Measurements from ENCODE around the gene TP53. TPM values are rescaled to one million over a fixed set of nuclear protein-coding genes. Genes with fewer than 3 reads are reported as not detected.
A peak's percentile ranks its signal among the peaks of the same experiment; 100 is the strongest.
"Not testable (repeated sequence)": the region's sequence is repeated elsewhere in the genome, so short reads cannot be mapped to it uniquely, and the experiment has no call there.

Gene TP53
- polyA plus RNA-seq, 3 donors from 2014 or later: 17.0 to 39.7 (median 18.7) TPM

- Mint-ChIP-seq H3K27ac (peak within 1 kb of the TSS in 3 of 6 donors; percentile 31 to 74 (median 57)), H3K4me3 (peak within 1 kb of the TSS; percentile 84 to 89 (median 87)), H3K9me3 (no peaks in the 10 kb centered on the region), H3K4me1 (peaks cover 17 to 21% of the 10 kb centered on the region in 2 donors), H3K27me3 (ENCODE audit: low read depth in 3 of 3) (peaks cover 9 to 19% (median 14%) of the 10 kb centered on the region in 3 donors), H3K36me3 (no peaks in the 10 kb centered on the region)
- peak; percentile 52 to 66 (median 53) for DNase-seq
Measured at GRCh38 chr17:7650509-7651096, 36.7 kb downstream of the TP53 start, which contains the start of gene ATP1B2. Gene ATP1B2, plus strand, starts transcription at chr17:7650926. Its CDS starts 593 bp downstream, at chr17:7651519.

DNA sequence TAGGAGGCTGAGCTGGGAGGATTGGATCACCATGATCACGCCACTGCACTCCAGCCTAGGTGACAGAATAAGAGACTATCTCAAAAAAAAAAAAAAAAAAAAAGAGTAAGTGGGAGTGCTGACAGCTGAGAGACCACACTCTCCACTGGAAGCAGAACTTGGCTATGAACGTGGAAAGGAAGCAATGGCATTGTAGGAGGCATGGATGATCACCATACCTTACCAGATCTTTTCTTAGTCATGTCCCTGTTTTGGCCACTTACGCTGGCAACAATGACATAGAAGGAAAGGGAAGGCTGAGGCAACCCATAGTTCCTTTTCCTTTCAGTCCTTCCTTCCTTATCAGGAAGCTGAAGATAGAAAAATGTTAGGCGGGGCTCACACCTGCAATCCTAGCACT lies 40.3 kb downstream of the TP53 start:
- Mint-ChIP-seq H3K27me3 (ENCODE audit: low read depth in 3 of 3) (peaks cover 8 to 23% (median 12%) of the 10 kb centered on the region in 3 donors), H3K27ac (no peak overlapping the region), H3K4me1 (peaks cover 17% of the 10 kb centered on the region in 2 donors), H3K4me3 (no peak overlapping the region), H3K9me3 (no peaks in the 10 kb centered on the region), H3K36me3 (no peaks in the 10 kb centered on the region)
- DNase-seq: no peak

GRCh38 chr17:7646457-7646856 lies 40.8 kb downstream of the TP53 start:
- Mint-ChIP-seq H3K9me3 (no peaks in the 10 kb centered on the region), H3K4me3 (no peak overlapping the region), H3K27ac (no peak overlapping the region)

GRCh38 chr17:7644775-7645174 lies 42.5 kb downstream of the TP53 start:
- Mint-ChIP-seq H3K27ac (no peak overlapping the region), H3K4me3 (no peak overlapping the region), H3K4me1 (peaks cover under 1 to 3% of the 10 kb centered on the region in 2 donors), H3K36me3 (no peaks in the 10 kb centered on the region), H3K9me3 (no peaks in the 10 kb centered on the region), H3K27me3 (ENCODE audit: low read depth in 3 of 3) (peaks cover 0 to 15% (median 5%) of the 10 kb centered on the region in 3 donors)
- no peak for DNase-seq

More at GRCh38 chr17:7646457-7646856, 40.8 kb downstream of the TP53 start:
- no peak for DNase-seq
- peaks cover 7 to 23% (median 12%) of the 10 kb centered on the region in 3 donors for H3K27me3 Mint-ChIP-seq (ENCODE audit: low read depth in 3 of 3)
- peaks cover 17% of the 10 kb centered on the region in 2 donors for H3K4me1 Mint-ChIP-seq
- no peaks in the 10 kb centered on the region for H3K36me3 Mint-ChIP-seq

- H3K4me1 Mint-ChIP-seq, DNase-seq: not testable (repeated sequence)
Measured at GRCh38 chr17:7641635-7642034, 45.7 kb downstream of the TP53 start.

DNA sequence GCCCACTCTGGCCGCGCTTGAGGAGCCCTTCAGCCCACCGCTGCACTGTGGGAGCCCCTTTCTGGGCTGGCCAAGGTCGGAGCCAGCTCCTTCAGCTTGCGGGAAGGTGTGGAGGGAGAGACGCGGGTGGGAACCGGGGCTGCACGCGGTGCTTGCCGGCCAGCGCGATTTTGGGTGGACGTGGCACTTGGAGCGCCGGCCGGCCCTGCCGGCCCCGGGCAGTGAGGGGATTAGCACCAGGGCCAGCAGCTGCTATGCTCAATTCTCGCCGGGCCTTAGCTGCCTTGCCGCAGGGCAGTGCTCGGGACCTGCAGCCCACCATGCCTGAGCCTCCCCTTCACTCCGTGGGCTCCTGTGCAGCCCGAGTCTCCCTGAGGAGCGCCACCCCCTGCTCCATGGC lies 46.5 kb downstream of the TP53 start:
- Mint-ChIP-seq H3K27me3 (ENCODE audit: low read depth in 3 of 3) (peaks cover 0 to 4% (median 0%) of the 10 kb centered on the region in 3 donors), H3K4me1 (peaks cover 0 to 2% of the 10 kb centered on the region in 2 donors), H3K9me3 (no peaks in the 10 kb centered on the region), H3K27ac (no peak overlapping the region), H3K36me3 (no peaks in the 10 kb centered on the region), H3K4me3 (no peak overlapping the region)
- no peak for DNase-seq

More at GRCh38 chr17:7641635-7642034, 45.7 kb downstream of the TP53 start:
- H3K27ac Mint-ChIP-seq; H3K36me3 Mint-ChIP-seq; H3K27me3 Mint-ChIP-seq (ENCODE audit: low read depth in 3 of 3); H3K9me3 Mint-ChIP-seq: not testable (repeated sequence)
- H3K4me3 Mint-ChIP-seq: peak overlapping the region in 1 of 5 donors; percentile 63

GRCh38 chr17:7636163-7636562 lies 51.1 kb downstream of the TP53 start:
- no peaks in the 10 kb centered on the region for H3K4me1 Mint-ChIP-seq
- H3K9me3 Mint-ChIP-seq: no peaks in the 10 kb centered on the region
- H3K4me3 Mint-ChIP-seq: no peak overlapping the region
- no peak overlapping the region for H3K27ac Mint-ChIP-seq
- DNase-seq: no peak
- H3K36me3 Mint-ChIP-seq: no peaks in the 10 kb centered on the region
- peaks cover 0 to 2% (median 2%) of the 10 kb centered on the region in 3 donors for H3K27me3 Mint-ChIP-seq (ENCODE audit: low read depth in 3 of 3)

DNA sequence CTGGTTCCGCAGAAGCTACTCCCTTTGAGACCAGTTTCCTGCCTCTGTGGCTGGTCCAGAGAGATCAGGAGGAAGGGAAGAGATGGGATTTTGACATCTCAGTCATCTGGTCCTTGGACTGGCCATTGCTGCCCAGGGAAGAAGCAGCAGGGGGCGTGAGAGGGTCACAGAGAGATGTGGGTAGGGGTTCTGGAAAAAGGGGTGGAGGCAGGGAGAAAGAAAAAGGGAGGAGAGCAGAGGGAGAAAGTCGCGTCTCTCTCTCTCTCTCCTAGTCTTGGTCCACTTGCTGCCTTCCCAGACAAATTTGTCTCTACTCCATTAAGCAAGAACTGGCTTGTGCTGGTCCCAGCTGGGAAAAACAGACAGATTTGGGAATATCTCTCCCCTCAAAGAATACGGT lies 52.9 kb downstream of the TP53 start:
- Mint-ChIP-seq H3K4me1 (no peaks in the 10 kb centered on the region), H3K27ac (no peak overlapping the region), H3K4me3 (no peak overlapping the region), H3K27me3 (ENCODE audit: low read depth in 3 of 3) (peaks cover 0 to 2% (median 2%) of the 10 kb centered on the region in 3 donors), H3K36me3 (no peaks in the 10 kb centered on the region), H3K9me3 (no peaks in the 10 kb centered on the region)
- DNase-seq: no peak

DNA sequence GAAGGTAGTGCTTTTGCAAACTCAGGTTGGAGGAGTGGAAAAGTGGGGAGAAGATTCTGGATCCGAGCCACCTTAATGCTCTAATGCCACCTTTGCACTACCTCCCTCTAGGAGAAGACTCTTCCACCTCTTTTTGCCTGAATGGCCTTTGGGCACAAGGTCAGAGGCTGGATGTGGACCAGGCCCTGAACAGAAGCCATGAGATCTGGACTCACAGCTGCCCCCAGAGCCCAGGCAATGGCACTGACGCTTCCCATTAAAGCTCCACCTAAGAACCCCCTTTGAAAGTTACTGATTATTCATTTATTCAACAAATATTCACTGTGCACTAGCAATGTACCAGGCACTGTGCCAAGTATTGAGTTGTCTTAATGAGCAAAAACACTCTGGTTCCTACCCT lies 54.2 kb downstream of the TP53 start:
- Mint-ChIP-seq H3K9me3 (no peaks in the 10 kb centered on the region), H3K4me3 (no peak overlapping the region), H3K27me3 (ENCODE audit: low read depth in 3 of 3) (peaks cover 0 to 2% (median 2%) of the 10 kb centered on the region in 3 donors), H3K27ac (no peak overlapping the region), H3K4me1 (peaks cover 0 to 2% of the 10 kb centered on the region in 2 donors), H3K36me3 (no peaks in the 10 kb centered on the region)
- DNase-seq: no peak

- H3K4me3 Mint-ChIP-seq: no peak overlapping the region
- H3K27ac Mint-ChIP-seq: peak overlapping the region in 1 of 6 donors; percentile 64
- peaks cover 0 to 4% of the 10 kb centered on the region in 2 donors for H3K4me1 Mint-ChIP-seq
- no peaks in the 10 kb centered on the region for H3K9me3 Mint-ChIP-seq
- H3K27me3 Mint-ChIP-seq (ENCODE audit: low read depth in 3 of 3): peaks cover 2 to 4% (median 3%) of the 10 kb centered on the region in 3 donors
- peak; percentile 9 to 30 (median 23) for DNase-seq
- H3K36me3 Mint-ChIP-seq: no peaks in the 10 kb centered on the region
Measured at GRCh38 chr17:7632492-7632894, 54.8 kb downstream of the TP53 start.

- Mint-ChIP-seq H3K27me3 (ENCODE audit: low read depth in 3 of 3) (peaks cover 2 to 4% (median 3%) of the 10 kb centered on the region in 3 donors), H3K27ac (no peak overlapping the region), H3K4me1 (peaks cover 6 to 11% of the 10 kb centered on the region in 2 donors), H3K9me3 (no peaks in the 10 kb centered on the region), H3K4me3 (no peak overlapping the region), H3K36me3 (no peaks in the 10 kb centered on the region)
- no peak for DNase-seq
Measured at GRCh38 chr17:7631398-7632380, 55.6 kb downstream of the TP53 start.

DNA sequence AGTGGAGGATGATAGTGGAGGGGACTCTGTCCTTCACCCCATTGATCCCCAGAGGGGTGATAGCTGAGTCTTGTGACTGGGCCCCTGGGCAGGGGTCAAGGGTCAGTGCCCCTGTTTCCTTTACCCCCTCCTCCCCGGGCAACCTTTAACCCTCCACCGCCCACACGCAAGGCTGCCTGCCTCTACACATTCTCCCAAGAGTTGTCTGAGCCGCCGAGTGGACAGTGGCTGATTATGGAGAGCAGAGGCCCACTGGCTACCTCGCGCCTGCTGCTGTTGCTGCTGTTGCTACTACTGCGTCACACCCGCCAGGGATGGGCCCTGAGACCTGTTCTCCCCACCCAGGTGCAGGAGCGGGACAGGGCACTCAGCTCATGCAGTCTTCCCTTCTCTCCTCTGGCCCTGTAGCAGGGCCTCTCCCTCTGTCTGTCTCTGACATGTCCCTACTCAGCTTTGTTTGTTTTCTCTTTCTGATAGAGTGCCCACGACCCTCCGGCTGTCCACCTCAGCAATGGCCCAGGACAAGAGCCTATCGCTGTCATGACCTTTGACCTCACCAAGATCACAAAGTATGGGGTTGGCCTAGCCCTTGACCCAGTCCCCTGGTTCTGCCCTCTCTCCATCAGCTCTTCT lies 57.2 kb downstream of the TP53 start, which contains the start of gene SHBG:
Gene SHBG, plus strand, starts transcription at position 197 of the 633 bp plus-strand sequence. Its CDS starts 38 bp downstream, at position 235.
- peaks cover 11 to 17% of the 10 kb centered on the region in 2 donors for H3K4me1 Mint-ChIP-seq
- H3K27me3 Mint-ChIP-seq (ENCODE audit: low read depth in 3 of 3): peaks cover 0 to 4% (median 4%) of the 10 kb centered on the region in 3 donors
- H3K27ac Mint-ChIP-seq: peak within 1 kb of the TSS in 2 of 6 donors; percentile 44 to 56
- peak within 1 kb of the TSS in 1 of 5 donors; percentile 59 for H3K4me3 Mint-ChIP-seq
- no peaks in the 10 kb centered on the region for H3K9me3 Mint-ChIP-seq
- H3K36me3 Mint-ChIP-seq: no peaks in the 10 kb centered on the region
- no peak for DNase-seq

All from immature natural killer cell (primary cell).